K562 (cell line): ENCODE measurements around the gene RPH3AL. TPM values are rescaled to one million over a fixed set of nuclear protein-coding genes. Genes with fewer than 3 reads are reported as not detected.

Experiments used
- ATAC-seq: fragments of 200-7000 bp; cut with Tn5 transposase; 3 replicates; pipeline ENCODE4 v1.9.1; 2020; ENCODE audit warnings: moderate library complexity
- BruUV-seq: library from RNA; stranded (reverse); fragments of 400-500 nt; replicated peaks from 2 replicates; lab custom pipeline; 2021; lab: Mats Ljungman, UMichigan
- CTCF ChIA-PET: fragments of 300-600 bp; formaldehyde crosslinking; extraction: SDS; loops from one replicate; lab custom pipeline; 2021; ENCODE audit warnings: low intra/inter-chr PET ratio; lab: Yijun Ruan, JAX
- POLR2A ChIA-PET: fragments of 300-600, 350-650 bp; sonication (Branson Sonifier 250); formaldehyde crosslinking; extraction: SDS; loops from one replicate; lab custom pipeline; 2021; ENCODE audit warnings: antibody characterized with exemption, inconsistent platforms; lab: Yijun Ruan, JAX
- DNase-seq, 4 experiments: peaks; one replicate each; pipeline versions ENCODE4 v3.0.0 to v3.0.0-alpha.2; 2011 to 2018; ENCODE audit warnings: low spot score in 3 of 4, mixed read lengths in 3 of 4; ENCODE audit errors: extremely low read depth in 1 of 4
- FAIRE-seq: peaks from 2 replicates; lab custom pipeline; 2011; peaks lifted over from hg19 to GRCh38; lab: Jason Lieb, UNC
- H2AFZ ChIP-seq: 2 replicates; pipeline ENCODE4 v1.6.0; 2011; ENCODE audit warnings: low read depth, low read length, control low read depth, inconsistent platforms
- H3K27ac ChIP-seq: fragments of 200-600 bp; 3 replicates; pipeline ENCODE4 v1.8.0; 2011; ENCODE audit warnings: low read depth, mild to moderate bottlenecking, control low read depth, inconsistent platforms, low read length, moderate library complexity, mixed read lengths; ENCODE audit errors: extremely low read depth
- H3K27me3 ChIP-seq, 2 experiments: fragments of 300-600 bp in 1 of 2; 2 replicates in 1 of 2; 3 replicates in 1 of 2; pipeline versions ENCODE4 v1.6.0 to v1.8.0; 2011; ENCODE audit warnings: inconsistent platforms in 2 of 2, low read length in 2 of 2, mild to moderate bottlenecking in 1 of 2, mixed read lengths in 1 of 2, moderate library complexity in 1 of 2; ENCODE audit not compliant: control insufficient read depth in 2 of 2, insufficient read depth in 2 of 2
- H3K36me3 ChIP-seq: fragments of 300-600 bp; 3 replicates; pipeline ENCODE4 v1.8.0; 2011; ENCODE audit warnings: mild to moderate bottlenecking, low read length, inconsistent platforms; ENCODE audit not compliant: control insufficient read depth, insufficient read depth
- H3K4me1 ChIP-seq, 2 experiments: fragments of 200-600 bp in 1 of 2; replicated peaks in 1 of 2; 2 replicates in 1 of 2; 3 replicates in 1 of 2; pipeline versions ENCODE4 v1.5.1 to v1.8.0; 2011; ENCODE audit warnings: inconsistent platforms in 2 of 2, low read length in 2 of 2, mild to moderate bottlenecking in 1 of 2, mixed read lengths in 1 of 2, moderate library complexity in 1 of 2; ENCODE audit not compliant: control insufficient read depth in 2 of 2, insufficient read depth in 2 of 2
- H3K4me2 ChIP-seq: 2 replicates; pipeline ENCODE4 v1.6.1; 2011; ENCODE audit warnings: low read length, control low read depth, inconsistent platforms, mixed read lengths; ENCODE audit not compliant: insufficient read depth
- H3K4me3 ChIP-seq: fragments of 200-600 bp; sonication (generic), shearing (Covaris generic); 2 replicates; pipeline ENCODE4 v1.5.1; 2016; ENCODE audit warnings: control low read depth, inconsistent platforms
- H3K79me2 ChIP-seq: fragments of 200-600 bp; 3 replicates; pipeline ENCODE4 v1.8.0; 2011; ENCODE audit warnings: low read length, inconsistent platforms; ENCODE audit not compliant: control insufficient read depth, insufficient read depth
- H3K9ac ChIP-seq, 2 experiments: 2 replicates each; pipeline versions ENCODE4 v1.6.0 to v1.6.1; 2011; ENCODE audit warnings: low read depth in 2 of 2, low read length in 2 of 2, control low read depth in 1 of 2, inconsistent platforms in 1 of 2, mild to moderate bottlenecking in 1 of 2, mixed read lengths in 1 of 2; ENCODE audit not compliant: insufficient read depth in 1 of 2
- H3K9me1 ChIP-seq: one replicate; pipeline ENCODE4 v1.6.0; 2011; ENCODE audit warnings: inconsistent platforms, mild to moderate bottlenecking, low read length, moderate library complexity; ENCODE audit not compliant: control insufficient read depth, insufficient read depth
- H3K9me3 ChIP-seq: replicated peaks from 2 replicates; pipeline ENCODE4 v1.5.1; 2011; ENCODE audit warnings: low read depth, low read length, inconsistent platforms; ENCODE audit not compliant: control insufficient read depth, insufficient read depth
- H4K20me1 ChIP-seq: replicated peaks from 2 replicates; pipeline ENCODE4 v1.6.1; 2011; ENCODE audit warnings: low read length, inconsistent platforms, mixed read lengths; ENCODE audit not compliant: control insufficient read depth, insufficient read depth
- HDGF ChIP-seq: fragments of 450-650 bp; IDR thresholded peaks from 2 replicates; pipeline ENCODE4 v1.6.1; 2016
- POLR2AphosphoS5 ChIP-seq: IDR thresholded peaks from 2 replicates; pipeline ENCODE4 v1.6.1; 2011; ENCODE audit warnings: mild to moderate bottlenecking, low read depth, low read length, moderate library complexity; ENCODE audit not compliant: control insufficient read depth, insufficient read depth
- SMAD2 ChIP-seq: fragments of 150-350 bp; IDR thresholded peaks from 2 replicates; pipeline ENCODE4 v1.6.1; 2014; ENCODE audit warnings: low read depth, mild to moderate bottlenecking, low read length
- WGBS: fragments of 100-300 bp; shearing (Covaris generic); methylation state at CpG from one replicate; pipeline ENCODE4 v1.1.6; 2016; ENCODE audit warnings: low coverage, mixed read lengths; ENCODE audit not compliant: insufficient coverage; ENCODE audit errors: missing lambda C conversion rate; 5-methylcytosine and 5-hydroxymethylcytosine counted together
- in situ Hi-C: fragments of 300-500 bp; cut with MboI; formaldehyde crosslinking; loops from 4 replicates; pipeline ENCODE4 v1.15.0; 2018; ENCODE audit warnings: inconsistent platforms, mixed read lengths
- intact Hi-C: fragments of 100-400 bp; cut with micrococcal nuclease; formaldehyde crosslinking; loops from 2 replicates; pipeline ENCODE4 v1.14.2; 2022
- polyA plus RNA-seq, 8 experiments: library from polyadenylated mRNA; depleted of rRNA in 4 of 8; stranded (reverse) in 5 of 8; unstranded in 3 of 8; fragments of >200 nt; fragmentation: Nextera tagmentation in 2 of 8; fragmentation: Illumina TruSeq in 1 of 8; extraction: Ambion mirVana in 2 of 8; extraction: Trizol in 1 of 8; gene quantifications; 2 replicates each; pipeline versions ENCODE4 v1.2.1 to v1.2.3, GENCODE V29; 2011 to 2014; ENCODE audit warnings: inconsistent platforms in 1 of 8, missing spikeins in 1 of 8
- total RNA-seq, 7 experiments: library from RNA; depleted of rRNA in 6 of 7; stranded (reverse); fragments of >200 nt in 6 of 7; fragmentation: Illumina TruSeq in 2 of 7; extraction: Trizol in 2 of 7; gene quantifications; 2 replicates each; pipeline versions ENCODE4 v1.2.1 to v1.2.3, GENCODE V29; 2011 to 2021; ENCODE audit warnings: low replicate concordance in 1 of 7
- TF ChIP-seq, protein P1 (sequence below): fragments of 200-400 bp; formaldehyde crosslinking; IDR thresholded peaks from 2 replicates; pipeline ENCODE4 v1.6.1; 2017; ENCODE audit warnings: mild to moderate bottlenecking, low read depth, low read length, moderate library complexity
- TF ChIP-seq, protein P2 (sequence below): fragments of 250-450 bp; sonication (Bioruptor Pico); IDR thresholded peaks from 2 replicates; pipeline ENCODE4 v1.8.0; 2022; ENCODE audit warnings: moderate library complexity, mild to moderate bottlenecking, inconsistent platforms
- TF ChIP-seq, protein P3 (sequence below), 2 experiments: IDR thresholded peaks in 1 of 2; conservative IDR thresholded peaks in 1 of 2; 2 replicates each; pipeline ENCODE4 v1.6.1; 2016; ENCODE audit warnings: low read depth in 2 of 2, mild to moderate bottlenecking in 1 of 2, missing compliant biosample characterization in 1 of 2, missing genetic modification characterization in 1 of 2, moderate library complexity in 1 of 2

The RPH3AL gene
- total and polyA plus RNA-seq, 9 of the 15 experiments (the other 6 are each of a cell fraction or from before 2014, with no cell fraction given) = 0.18 to 1.7 (median 0.39) TPM

DNA sequence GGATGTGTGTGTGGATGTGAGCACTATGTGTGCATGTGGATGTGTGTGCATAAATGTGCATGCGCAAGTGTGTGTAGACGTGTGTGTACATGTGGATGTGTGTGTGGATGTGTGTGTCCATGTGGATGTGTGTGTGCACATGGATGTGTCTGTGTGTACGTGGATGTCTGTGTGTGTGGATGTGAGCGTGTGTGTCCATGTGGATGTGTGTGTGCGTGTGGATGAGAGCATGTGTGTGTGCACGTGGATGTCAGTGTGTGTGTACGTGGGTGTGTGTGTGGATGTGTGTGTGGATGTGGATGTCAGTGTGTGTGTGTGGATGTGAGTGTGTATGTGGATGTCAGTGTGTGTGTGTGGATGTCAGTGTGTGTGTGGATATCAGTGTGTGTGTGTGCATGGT, 107.6 kb downstream of the RPH3AL start:
- Histone ChIP-seq H3K27me3 (peaks cover 0 to 16% of the 10 kb centered on the region in 2 experiments; a peak in 1 of 5 replicates), H3K27ac (no peak overlapping the region), H3K4me2 (no peak overlapping the region), H3K9me1 (no peaks in the 10 kb centered on the region), H3K79me2 (no peaks in the 10 kb centered on the region)
- TF ChIP-seq, protein P1, sequence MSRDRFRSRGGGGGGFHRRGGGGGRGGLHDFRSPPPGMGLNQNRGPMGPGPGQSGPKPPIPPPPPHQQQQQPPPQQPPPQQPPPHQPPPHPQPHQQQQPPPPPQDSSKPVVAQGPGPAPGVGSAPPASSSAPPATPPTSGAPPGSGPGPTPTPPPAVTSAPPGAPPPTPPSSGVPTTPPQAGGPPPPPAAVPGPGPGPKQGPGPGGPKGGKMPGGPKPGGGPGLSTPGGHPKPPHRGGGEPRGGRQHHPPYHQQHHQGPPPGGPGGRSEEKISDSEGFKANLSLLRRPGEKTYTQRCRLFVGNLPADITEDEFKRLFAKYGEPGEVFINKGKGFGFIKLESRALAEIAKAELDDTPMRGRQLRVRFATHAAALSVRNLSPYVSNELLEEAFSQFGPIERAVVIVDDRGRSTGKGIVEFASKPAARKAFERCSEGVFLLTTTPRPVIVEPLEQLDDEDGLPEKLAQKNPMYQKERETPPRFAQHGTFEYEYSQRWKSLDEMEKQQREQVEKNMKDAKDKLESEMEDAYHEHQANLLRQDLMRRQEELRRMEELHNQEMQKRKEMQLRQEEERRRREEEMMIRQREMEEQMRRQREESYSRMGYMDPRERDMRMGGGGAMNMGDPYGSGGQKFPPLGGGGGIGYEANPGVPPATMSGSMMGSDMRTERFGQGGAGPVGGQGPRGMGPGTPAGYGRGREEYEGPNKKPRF = no peak
- TF ChIP-seq SMAD2 (no peak), HDGF (no peak), POLR2AphosphoS5 (no peak)
- TF ChIP-seq, protein P2, sequence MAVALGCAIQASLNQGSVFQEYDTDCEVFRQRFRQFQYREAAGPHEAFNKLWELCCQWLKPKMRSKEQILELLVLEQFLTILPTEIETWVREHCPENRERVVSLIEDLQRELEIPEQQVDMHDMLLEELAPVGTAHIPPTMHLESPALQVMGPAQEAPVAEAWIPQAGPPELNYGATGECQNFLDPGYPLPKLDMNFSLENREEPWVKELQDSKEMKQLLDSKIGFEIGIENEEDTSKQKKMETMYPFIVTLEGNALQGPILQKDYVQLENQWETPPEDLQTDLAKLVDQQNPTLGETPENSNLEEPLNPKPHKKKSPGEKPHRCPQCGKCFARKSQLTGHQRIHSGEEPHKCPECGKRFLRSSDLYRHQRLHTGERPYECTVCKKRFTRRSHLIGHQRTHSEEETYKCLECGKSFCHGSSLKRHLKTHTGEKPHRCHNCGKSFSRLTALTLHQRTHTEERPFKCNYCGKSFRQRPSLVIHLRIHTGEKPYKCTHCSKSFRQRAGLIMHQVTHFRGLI (CRISPR knock-in tag) = no peak
- TF ChIP-seq, protein P3, sequence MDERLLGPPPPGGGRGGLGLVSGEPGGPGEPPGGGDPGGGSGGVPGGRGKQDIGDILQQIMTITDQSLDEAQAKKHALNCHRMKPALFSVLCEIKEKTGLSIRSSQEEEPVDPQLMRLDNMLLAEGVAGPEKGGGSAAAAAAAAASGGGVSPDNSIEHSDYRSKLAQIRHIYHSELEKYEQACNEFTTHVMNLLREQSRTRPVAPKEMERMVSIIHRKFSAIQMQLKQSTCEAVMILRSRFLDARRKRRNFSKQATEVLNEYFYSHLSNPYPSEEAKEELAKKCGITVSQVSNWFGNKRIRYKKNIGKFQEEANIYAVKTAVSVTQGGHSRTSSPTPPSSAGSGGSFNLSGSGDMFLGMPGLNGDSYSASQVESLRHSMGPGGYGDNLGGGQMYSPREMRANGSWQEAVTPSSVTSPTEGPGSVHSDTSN (CRISPR knock-in tag; IDR thresholded peaks at IDR 0.05; ENCODE audit: low read depth) = no peak
- TF ChIP-seq, protein P3 (tag; conservative IDR thresholded peaks at IDR 0.05; ENCODE audit: low read depth) = no peak
- TF ChIP-seq, all 486 proteins: peak for 0
- ChIA-PET POLR2A (no interaction called here), CTCF (no interaction called here)
- no peaks in the 10 kb centered on the region for H4K20me1 ChIP-seq
- no peaks in the 10 kb centered on the region for H3K9me3 ChIP-seq
- no peaks in the 10 kb centered on the region for H3K4me1 ChIP-seq
- FAIRE-seq (no peak), DNase-seq (no peak), ATAC-seq (no peak)
- H3K9ac ChIP-seq = no peak overlapping the region
- BruUV-seq = no TSS peak
- H2AFZ ChIP-seq = no peak overlapping the region
- in situ Hi-C loops = no loop called here
- WGBS = 77% methylated on average over 4 of the region's 7 CpGs
- no peak overlapping the region for H3K4me3 ChIP-seq
- H3K36me3 ChIP-seq = no peaks in the 10 kb centered on the region
- intact Hi-C loops = no loop called here
